ENCODE measurements around the gene FAM234B. TPM values are rescaled to one million over a fixed set of nuclear protein-coding genes. Genes with fewer than 3 reads are reported as not detected.
"Not testable (repeated sequence)": the region's sequence is repeated elsewhere in the genome, so short reads cannot be mapped to it uniquely, and the experiment has no call there.

FAM234B gene
- polyA plus RNA-seq, 1 experiment: 7.3 TPM

DNA sequence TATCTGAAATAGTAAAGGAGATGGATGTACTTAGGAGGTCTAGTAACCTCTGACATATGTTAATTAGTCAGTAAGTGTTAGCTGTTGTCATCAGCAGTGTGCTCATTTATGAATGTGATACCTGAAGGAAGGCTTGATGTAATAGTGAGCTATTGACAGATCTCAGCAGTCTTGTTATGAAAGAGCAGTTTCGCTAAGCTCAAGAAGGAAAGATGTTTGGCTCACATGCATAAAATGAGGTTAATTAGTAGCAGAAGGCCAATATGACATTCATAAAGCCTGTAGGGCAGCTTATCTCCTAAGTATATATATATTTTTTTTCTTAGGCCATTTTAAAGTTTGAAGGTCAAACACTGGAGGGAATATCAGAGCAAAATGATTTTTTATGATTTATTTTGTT is 2.8 kb downstream of the FAM234B start:
- Histone ChIP-seq H3K9me3 (ENCODE audit: control insufficient read depth, insufficient read depth, low read length) (no peaks in the 10 kb centered on the region; the same call in 1 of the 2 replicates), H3K27ac (ENCODE audit: low read depth, low read length) (no peak overlapping the region), H3K4me3 (ENCODE audit: low read depth, low read length) (no peak overlapping the region), H3K27me3 (ENCODE audit: control insufficient read depth, insufficient read depth, low read length) (no peaks in the 10 kb centered on the region)
- POLR2A ChIA-PET: no interaction called here
- DNase-seq (ENCODE audit: low read depth, low spot score): no peak
- TF ChIP-seq, protein P1, sequence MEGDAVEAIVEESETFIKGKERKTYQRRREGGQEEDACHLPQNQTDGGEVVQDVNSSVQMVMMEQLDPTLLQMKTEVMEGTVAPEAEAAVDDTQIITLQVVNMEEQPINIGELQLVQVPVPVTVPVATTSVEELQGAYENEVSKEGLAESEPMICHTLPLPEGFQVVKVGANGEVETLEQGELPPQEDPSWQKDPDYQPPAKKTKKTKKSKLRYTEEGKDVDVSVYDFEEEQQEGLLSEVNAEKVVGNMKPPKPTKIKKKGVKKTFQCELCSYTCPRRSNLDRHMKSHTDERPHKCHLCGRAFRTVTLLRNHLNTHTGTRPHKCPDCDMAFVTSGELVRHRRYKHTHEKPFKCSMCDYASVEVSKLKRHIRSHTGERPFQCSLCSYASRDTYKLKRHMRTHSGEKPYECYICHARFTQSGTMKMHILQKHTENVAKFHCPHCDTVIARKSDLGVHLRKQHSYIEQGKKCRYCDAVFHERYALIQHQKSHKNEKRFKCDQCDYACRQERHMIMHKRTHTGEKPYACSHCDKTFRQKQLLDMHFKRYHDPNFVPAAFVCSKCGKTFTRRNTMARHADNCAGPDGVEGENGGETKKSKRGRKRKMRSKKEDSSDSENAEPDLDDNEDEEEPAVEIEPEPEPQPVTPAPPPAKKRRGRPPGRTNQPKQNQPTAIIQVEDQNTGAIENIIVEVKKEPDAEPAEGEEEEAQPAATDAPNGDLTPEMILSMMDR (IDR thresholded peaks at IDR 0.05; ENCODE audit: low read depth, low read length): no peak
- CTCF ChIA-PET: interaction anchor here (0.6 to 5.1 kb wide), 5 partner anchors 18 to 188 kb away, joined by 3 to 35 read pairs (median 5); no protein-coding TSS in a partner anchor

DNA sequence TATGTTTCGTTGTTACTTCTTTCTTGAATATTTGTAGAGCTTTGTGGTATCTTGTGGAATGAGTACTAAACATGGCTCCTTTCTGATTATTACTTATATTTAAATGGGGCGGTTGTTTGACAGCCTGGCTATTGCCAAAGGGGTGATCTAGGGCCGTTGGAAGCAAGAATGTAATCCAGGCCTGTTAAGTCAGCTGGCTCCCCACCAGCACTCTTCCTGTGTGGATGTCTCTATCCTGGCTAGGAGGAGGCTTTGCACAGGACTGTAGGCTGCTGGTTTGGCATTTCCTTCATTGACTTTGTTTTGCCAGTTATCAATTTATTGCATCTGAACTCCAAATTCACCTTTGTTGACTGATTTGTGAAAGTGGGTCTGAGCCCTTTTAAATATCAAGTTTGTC is 5.6 kb downstream of the FAM234B start:
- Histone ChIP-seq H3K27me3 (ENCODE audit: control insufficient read depth, insufficient read depth, low read length) (no peaks in the 10 kb centered on the region), H3K9me3 (ENCODE audit: control insufficient read depth, insufficient read depth, low read length) (peaks cover 5% of the 10 kb centered on the region; the same call in 1 of the 2 replicates), H3K27ac (ENCODE audit: low read depth, low read length) (no peak overlapping the region), H3K4me3 (ENCODE audit: low read depth, low read length) (no peak overlapping the region)
- ChIA-PET POLR2A (no interaction called here), CTCF (interaction anchor here (1.0 to 4.1 kb wide), 2 partner anchors 49 to 163 kb away, joined by 3 to 15 read pairs; no protein-coding TSS in a partner anchor)
- no peak for DNase-seq (ENCODE audit: low read depth, low spot score)
- TF ChIP-seq, protein P1 (IDR thresholded peaks at IDR 0.05; ENCODE audit: low read depth, low read length): no peak

DNA sequence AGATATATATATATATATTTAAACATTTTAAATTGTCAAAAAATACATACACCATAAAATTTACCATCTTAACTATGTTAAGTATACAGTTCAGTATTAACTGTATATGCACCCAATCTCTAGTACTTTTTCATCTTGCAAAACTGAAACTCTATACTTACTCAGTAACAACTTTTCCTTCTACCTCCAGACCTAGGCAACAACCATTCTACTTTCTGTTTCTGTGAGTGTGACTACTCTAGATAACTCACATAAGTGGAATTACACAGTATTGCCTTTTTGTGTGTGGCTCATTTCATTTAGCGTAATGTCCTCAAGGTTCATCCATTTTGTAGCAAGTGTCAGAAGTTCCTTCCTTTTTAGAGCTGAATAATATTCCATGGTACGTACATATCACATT is 8.2 kb downstream of the FAM234B start:
- no peaks in the 10 kb centered on the region for H3K27me3 ChIP-seq (ENCODE audit: control insufficient read depth, insufficient read depth, low read length)
- peaks cover 5% of the 10 kb centered on the region; the same call in 1 of the 2 replicates for H3K9me3 ChIP-seq (ENCODE audit: control insufficient read depth, insufficient read depth, low read length)
- H3K4me3 ChIP-seq (ENCODE audit: low read depth, low read length): no peak overlapping the region
- TF ChIP-seq, protein P1 (IDR thresholded peaks at IDR 0.05; ENCODE audit: low read depth, low read length): no peak
- no peak for DNase-seq (ENCODE audit: low read depth, low spot score)
- ChIA-PET POLR2A (no interaction called here), CTCF (interaction anchor here (1.0 to 4.1 kb wide), 2 partner anchors 160 to 182 kb away, joined by 3 to 15 read pairs; no protein-coding TSS in a partner anchor)
- H3K27ac ChIP-seq (ENCODE audit: low read depth, low read length): no peak overlapping the region

DNA sequence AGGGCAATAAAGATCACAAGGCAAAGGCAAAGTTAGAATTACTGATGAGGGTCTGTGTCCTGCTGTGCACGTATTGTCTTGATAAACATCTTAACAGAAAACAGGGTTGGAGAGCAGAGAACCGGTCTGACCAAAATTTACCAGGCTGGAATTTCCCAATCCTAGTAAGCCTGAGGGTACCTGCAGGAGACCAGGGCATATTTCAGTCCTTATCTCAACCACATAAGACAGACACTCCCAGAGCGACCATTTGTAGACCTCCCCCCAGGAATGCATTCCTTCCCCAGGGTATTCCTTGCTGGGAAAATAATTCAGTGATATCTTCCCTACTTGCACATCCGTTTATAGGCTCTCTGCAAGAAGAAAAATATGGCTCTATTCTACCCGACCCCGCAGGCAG is 9.4 kb downstream of the FAM234B start:
- CTCF ChIA-PET: interaction anchor here (4.1 kb wide), 1 partner anchor 159 kb away, joined by 15 read pairs; no protein-coding TSS in a partner anchor
- H3K27me3 ChIP-seq (ENCODE audit: control insufficient read depth, insufficient read depth, low read length); H3K9me3 ChIP-seq (ENCODE audit: control insufficient read depth, insufficient read depth, low read length); H3K4me3 ChIP-seq (ENCODE audit: low read depth, low read length); DNase-seq (ENCODE audit: low read depth, low spot score); POLR2A ChIA-PET; H3K27ac ChIP-seq (ENCODE audit: low read depth, low read length): not testable (repeated sequence)

DNA sequence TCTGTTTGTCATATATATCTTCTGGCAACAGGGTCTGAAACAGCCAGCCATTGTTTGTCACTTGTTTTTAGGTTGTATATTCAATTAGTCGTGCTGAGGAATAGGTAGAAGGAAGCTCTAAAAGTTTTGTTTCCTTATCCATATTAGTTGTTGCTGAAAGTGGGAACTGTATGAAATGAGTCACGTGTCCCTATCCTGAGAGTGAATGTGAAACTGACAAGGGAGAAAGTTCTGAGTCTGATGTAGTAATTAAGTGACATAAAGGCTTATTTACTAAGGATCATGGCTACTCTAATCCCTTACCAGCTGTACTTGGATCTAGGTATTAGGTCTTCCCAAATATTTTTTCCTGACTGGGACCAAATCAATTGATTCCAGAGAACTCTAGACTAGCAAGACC is 16.4 kb downstream of the FAM234B start:
- Histone ChIP-seq H3K27ac (ENCODE audit: low read depth, low read length) (no peak overlapping the region), H3K27me3 (ENCODE audit: control insufficient read depth, insufficient read depth, low read length) (no peaks in the 10 kb centered on the region), H3K4me3 (ENCODE audit: low read depth, low read length) (no peak overlapping the region), H3K9me3 (ENCODE audit: control insufficient read depth, insufficient read depth, low read length) (no peaks in the 10 kb centered on the region)
- no peak for DNase-seq (ENCODE audit: low read depth, low spot score)
- ChIA-PET POLR2A (no interaction called here), CTCF (no interaction called here)
- TF ChIP-seq, protein P1 (IDR thresholded peaks at IDR 0.05; ENCODE audit: low read depth, low read length): no peak

Measured in AG04450 (cell line).